Measurements from ENCODE around the gene TOMM20L.

Gene TOMM20L

DNA sequence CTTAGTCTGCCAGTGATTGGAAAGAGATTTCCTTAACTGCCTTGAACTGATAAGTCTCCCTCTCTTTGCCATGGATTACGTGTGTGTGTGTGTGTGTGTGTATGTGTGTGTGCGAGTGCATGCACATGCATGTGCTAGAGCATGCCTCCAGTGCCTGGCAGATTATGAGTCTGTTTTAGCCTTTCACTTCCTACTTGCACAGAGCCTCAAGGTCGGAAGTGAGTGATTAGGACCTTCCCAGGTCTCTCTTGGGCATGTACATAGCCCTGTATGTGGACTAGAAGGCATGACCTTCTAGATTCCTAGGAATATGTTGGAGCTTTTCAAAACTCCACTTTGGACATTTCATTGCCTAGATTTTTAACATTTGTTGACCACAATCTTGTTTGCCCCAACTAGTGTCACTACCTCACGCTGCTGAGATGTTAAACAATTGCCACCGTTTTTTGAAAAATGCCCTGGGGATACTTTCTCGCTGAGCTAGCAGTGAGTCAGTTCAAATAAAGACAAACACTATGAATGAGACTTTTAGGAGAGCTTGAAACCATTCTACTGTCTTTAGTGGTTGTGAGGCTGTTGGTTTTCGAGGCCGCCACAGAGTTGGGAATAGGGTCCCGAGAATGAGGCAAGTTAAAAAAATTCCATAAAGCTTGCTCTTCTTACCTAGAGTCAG, 60.0 kb downstream of the TOMM20L start:
- no peaks in the 10 kb centered on the region for H3K27me3 ChIP-seq (ENCODE audit: low read depth)
- H3K9me3 ChIP-seq, result no peaks in the 10 kb centered on the region
- in situ Hi-C loops (cut with MboI; ENCODE audit: low sequenced_read_pairs), result no loop called here
- peaks cover 18% of the 10 kb centered on the region for H3K36me3 ChIP-seq (replicated peaks)
- no peak for DNase-seq (ENCODE audit: low spot score in 2 of 2)
- no peak overlapping the region for H3K4me3 ChIP-seq
- H3K4me1 ChIP-seq, result no peaks in the 10 kb centered on the region

Measured in HAP-1 (cell line).